Measurements from ENCODE around the gene FAM200C. TPM values are rescaled to one million over a fixed set of nuclear protein-coding genes. Genes with fewer than 3 reads are reported as not detected.

The FAM200C gene
- polyA plus RNA-seq, 1 experiment: 1.6 TPM

DNA sequence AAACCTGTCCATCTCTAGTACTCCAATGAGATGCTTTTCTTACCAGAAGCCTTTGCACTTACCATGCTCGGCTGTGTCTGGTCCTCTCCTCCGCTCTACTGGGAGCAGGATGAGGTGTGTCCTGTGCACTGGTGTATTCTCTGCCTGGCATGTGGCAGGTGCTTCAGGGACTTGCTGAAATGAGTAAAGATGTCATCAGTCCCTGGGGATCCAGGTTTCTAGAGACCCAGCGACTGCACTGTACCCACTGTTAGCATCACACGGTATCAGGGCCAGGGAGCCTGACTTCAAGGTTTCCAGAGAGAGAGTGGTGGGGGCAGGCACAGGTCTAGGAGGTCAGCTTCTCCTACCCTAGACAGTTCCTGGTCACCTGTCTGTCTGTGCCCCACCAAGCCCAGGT is 32.3 kb upstream of the FAM200C start:
- Histone ChIP-seq H3K27me3 (ENCODE audit: control insufficient read depth, insufficient read depth, low read length) (no peaks in the 10 kb centered on the region; the same call in 1 of the 2 replicates), H3K4me3 (ENCODE audit: low read depth, low read length) (no peak overlapping the region), H3K36me3 (ENCODE audit: control insufficient read depth, insufficient read depth, low read length) (no peaks in the 10 kb centered on the region)
- DNase-seq (ENCODE audit: low read depth): no peak
- POLR2A ChIA-PET: no interaction called here
- CTCF ChIA-PET: no interaction called here
- TF ChIP-seq, protein P1, sequence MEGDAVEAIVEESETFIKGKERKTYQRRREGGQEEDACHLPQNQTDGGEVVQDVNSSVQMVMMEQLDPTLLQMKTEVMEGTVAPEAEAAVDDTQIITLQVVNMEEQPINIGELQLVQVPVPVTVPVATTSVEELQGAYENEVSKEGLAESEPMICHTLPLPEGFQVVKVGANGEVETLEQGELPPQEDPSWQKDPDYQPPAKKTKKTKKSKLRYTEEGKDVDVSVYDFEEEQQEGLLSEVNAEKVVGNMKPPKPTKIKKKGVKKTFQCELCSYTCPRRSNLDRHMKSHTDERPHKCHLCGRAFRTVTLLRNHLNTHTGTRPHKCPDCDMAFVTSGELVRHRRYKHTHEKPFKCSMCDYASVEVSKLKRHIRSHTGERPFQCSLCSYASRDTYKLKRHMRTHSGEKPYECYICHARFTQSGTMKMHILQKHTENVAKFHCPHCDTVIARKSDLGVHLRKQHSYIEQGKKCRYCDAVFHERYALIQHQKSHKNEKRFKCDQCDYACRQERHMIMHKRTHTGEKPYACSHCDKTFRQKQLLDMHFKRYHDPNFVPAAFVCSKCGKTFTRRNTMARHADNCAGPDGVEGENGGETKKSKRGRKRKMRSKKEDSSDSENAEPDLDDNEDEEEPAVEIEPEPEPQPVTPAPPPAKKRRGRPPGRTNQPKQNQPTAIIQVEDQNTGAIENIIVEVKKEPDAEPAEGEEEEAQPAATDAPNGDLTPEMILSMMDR (IDR thresholded peaks at IDR 0.05; ENCODE audit: insufficient read depth, low read depth, low read length): no peak

DNA sequence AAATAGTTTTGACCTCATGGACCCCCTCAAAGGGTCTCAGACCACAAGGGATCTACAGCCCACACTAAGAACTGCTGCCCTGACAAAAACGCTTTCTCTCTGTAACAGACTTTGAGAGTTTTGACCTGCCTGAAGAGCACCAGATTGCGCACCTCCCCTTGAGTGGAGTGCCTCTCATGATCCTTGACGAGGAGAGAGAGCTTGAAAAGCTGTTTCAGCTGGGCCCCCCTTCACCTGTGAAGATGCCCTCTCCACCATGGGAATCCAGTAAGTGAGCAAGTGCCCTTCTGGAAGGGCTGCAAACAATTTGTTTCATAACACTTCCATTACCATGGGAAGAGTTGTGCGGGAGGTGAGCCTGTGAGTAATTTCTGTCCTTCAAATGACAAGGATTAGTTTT is 27.8 kb upstream of the FAM200C start:
- Histone ChIP-seq H3K27me3 (ENCODE audit: control insufficient read depth, insufficient read depth, low read length) (no peaks in the 10 kb centered on the region), H3K36me3 (ENCODE audit: control insufficient read depth, insufficient read depth, low read length) (no peaks in the 10 kb centered on the region), H3K4me3 (ENCODE audit: low read depth, low read length) (no peak overlapping the region)
- no peak for DNase-seq (ENCODE audit: low read depth)
- ChIA-PET POLR2A (no interaction called here), CTCF (interaction anchor here (1.0 to 9.8 kb wide), 2 partner anchors 8 to 12 kb away, joined by 3 to 108 read pairs; no protein-coding TSS in a partner anchor)
- TF ChIP-seq, protein P1 (IDR thresholded peaks at IDR 0.05; ENCODE audit: insufficient read depth, low read depth, low read length): no peak

DNA sequence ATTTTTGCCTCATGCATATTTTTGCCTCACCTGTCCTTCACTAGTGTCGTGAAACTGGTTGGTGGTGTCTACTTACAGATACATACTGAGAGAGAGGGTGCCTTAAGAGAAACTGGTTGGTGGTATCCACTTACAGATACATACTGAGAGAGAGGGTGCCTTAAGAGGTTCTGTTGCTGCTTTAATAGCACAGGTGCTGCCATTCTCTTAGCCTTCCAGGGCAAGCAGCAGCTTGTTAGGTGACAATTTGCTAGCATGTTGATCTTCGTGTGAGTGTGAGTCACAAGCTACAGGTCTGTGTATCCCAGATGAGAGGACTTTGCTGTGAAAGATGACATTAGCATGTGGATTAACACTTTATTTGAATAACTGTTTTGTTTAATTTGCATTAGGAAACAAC is 23.2 kb upstream of the FAM200C start:
- Histone ChIP-seq H3K36me3 (ENCODE audit: control insufficient read depth, insufficient read depth, low read length) (no peaks in the 10 kb centered on the region), H3K4me3 (ENCODE audit: low read depth, low read length) (no peak overlapping the region), H3K27me3 (ENCODE audit: control insufficient read depth, insufficient read depth, low read length) (no peaks in the 10 kb centered on the region)
- DNase-seq (ENCODE audit: low read depth): no peak
- ChIA-PET CTCF (interaction anchor here (0.7 to 9.8 kb wide), 2 partner anchors 17 to 417 kb away, joined by 3 to 108 read pairs; no protein-coding TSS in a partner anchor), POLR2A (no interaction called here)
- TF ChIP-seq, protein P1 (IDR thresholded peaks at IDR 0.05; ENCODE audit: insufficient read depth, low read depth, low read length): no peak

DNA sequence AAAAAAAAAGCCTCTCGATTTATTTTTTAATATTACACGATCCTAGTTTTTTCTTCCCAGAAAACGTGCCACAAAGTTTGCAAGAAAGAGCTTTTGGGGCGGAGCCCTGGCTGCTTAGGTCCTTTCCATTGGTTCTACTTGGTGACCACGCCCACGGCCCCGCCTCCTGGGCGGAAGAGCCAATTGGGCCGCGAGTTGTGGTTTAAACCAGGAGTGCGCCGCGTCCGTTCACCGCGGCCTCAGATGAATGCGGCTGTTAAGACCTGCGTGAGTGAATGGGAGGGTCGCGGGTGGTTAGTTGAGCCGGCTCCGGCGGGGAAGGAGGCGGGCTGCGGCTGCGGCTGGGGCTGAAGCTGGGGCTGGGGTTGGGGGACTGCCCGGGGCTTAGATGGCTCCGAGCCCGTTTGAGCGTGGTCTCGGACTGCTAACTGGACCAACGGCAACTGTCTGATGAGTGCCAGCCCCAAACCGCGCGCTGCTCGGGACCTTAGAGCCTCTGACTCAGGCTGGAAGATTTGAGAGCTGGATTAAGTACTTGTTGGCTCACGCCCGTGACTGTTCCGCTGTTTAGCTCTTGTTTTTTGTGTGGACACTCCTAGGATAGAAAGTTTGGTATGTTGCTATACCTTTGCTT is 21.9 kb upstream of the FAM200C start, which contains the start of gene PTTG1:
Gene PTTG1 (plus strand): TSS at position 231 of the 634 bp plus-strand sequence. CDS start 458 bp downstream, outside the sequence.
- peak within 1 kb of the TSS; percentile 68 for H3K4me3 ChIP-seq (ENCODE audit: low read depth, low read length)
- H3K27me3 ChIP-seq (ENCODE audit: control insufficient read depth, insufficient read depth, low read length): no peaks in the 10 kb centered on the region
- TF ChIP-seq, protein P1 (IDR thresholded peaks at IDR 0.05; ENCODE audit: insufficient read depth, low read depth, low read length): no peak
- 0 out of 2 replicates have a peak, but pooled peaks cover 2% of the 10 kb centered on the region for H3K36me3 ChIP-seq (ENCODE audit: control insufficient read depth, insufficient read depth, low read length)
- ChIA-PET POLR2A (interaction anchor here (0.6 to 0.7 kb wide), 4 partner anchors 22 to 1457 kb away, joined by 3 to 6 read pairs (median 4); partner anchors contain the start of gene FAM200C), CTCF (interaction anchor here (0.9 to 9.8 kb wide), 3 partner anchors 10 to 18 kb away, joined by 3 to 108 read pairs (median 3); no protein-coding TSS in a partner anchor)
- peak; percentile 83 for DNase-seq (ENCODE audit: low read depth)

DNA sequence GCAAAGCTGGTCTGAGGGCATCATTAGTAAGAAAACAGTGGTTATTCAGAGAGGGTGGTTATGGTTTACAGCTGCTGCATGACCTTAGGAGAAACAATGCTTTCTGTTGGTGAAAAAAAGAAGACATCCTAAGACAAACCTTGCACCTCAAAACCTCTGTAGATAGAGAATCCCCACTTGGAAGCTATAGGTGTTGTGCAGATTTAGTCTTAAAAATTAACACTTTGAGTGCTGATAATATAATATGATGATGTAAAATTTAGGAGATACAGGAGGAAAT is 20.4 kb upstream of the FAM200C start:
- TF ChIP-seq, protein P1 (IDR thresholded peaks at IDR 0.05; ENCODE audit: insufficient read depth, low read depth, low read length): no peak
- DNase-seq (ENCODE audit: low read depth): no peak
- POLR2A ChIA-PET: no interaction called here
- H3K27me3 ChIP-seq (ENCODE audit: control insufficient read depth, insufficient read depth, low read length): no peaks in the 10 kb centered on the region
- CTCF ChIA-PET: interaction anchor here (3.2 kb wide), 1 partner anchor 18 kb away, joined by 13 read pairs; no protein-coding TSS in a partner anchor
- 0 out of 2 replicates have a peak, but pooled peaks cover 2% of the 10 kb centered on the region for H3K36me3 ChIP-seq (ENCODE audit: control insufficient read depth, insufficient read depth, low read length)
- no peak overlapping the region for H3K4me3 ChIP-seq (ENCODE audit: low read depth, low read length)

Data from BJ (cell line).